ENCODE results near the gene CETN2. TPM values are rescaled to one million over a fixed set of nuclear protein-coding genes. Genes with fewer than 3 reads are reported as not detected.

CETN2 gene
- total RNA-seq, 1 experiment from 2014 or later: 24.6 TPM

DNA sequence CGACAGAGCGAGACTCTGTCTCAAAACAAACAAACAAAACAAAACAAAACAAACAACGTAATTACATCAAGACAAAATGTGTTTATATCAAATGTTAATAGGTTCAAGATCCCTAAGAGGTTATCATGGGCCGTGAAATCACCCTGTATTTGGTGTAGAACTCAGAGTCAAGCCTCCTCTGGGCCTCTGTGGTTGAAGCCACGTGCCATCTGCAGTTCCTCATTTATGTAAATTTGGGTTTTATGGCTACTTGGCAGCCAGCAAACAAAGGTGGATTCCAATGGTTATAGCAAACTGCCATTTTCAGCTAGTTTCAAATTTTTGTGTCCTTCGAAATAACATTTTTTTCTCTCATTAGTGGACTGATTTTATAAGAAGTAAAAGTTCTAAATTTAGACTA is 16.7 kb upstream of the CETN2 start:
- Histone ChIP-seq H3K14ac (ENCODE audit: insufficient read depth, low read length) (no peak overlapping the region), H3K4me2 (ENCODE audit: insufficient read depth, insufficient read length, low read length) (no peak overlapping the region), H3K79me2 (ENCODE audit: insufficient read depth, low read length) (peaks cover 6% of the 10 kb centered on the region; the same call in 1 of the 2 replicates), H2BK5ac (ENCODE audit: insufficient read length, low read length) (no peak overlapping the region), H3T11ph (ENCODE audit: low read length) (no peak overlapping the region), H2BK12ac (ENCODE audit: insufficient read length, low read depth, low read length) (no peak overlapping the region), H3K79me1 (ENCODE audit: insufficient read depth, low read depth, low read length, poor library complexity, severe bottlenecking) (no peaks in the 10 kb centered on the region), H4K5ac (ENCODE audit: insufficient read length, low read depth, low read length) (no peak overlapping the region), H3K9ac (ENCODE audit: extremely low read depth, insufficient read length, low read length) (no peak overlapping the region), H3K56ac (ENCODE audit: insufficient read length, low read depth, low read length) (no peak overlapping the region), H3K23me2 (ENCODE audit: insufficient read length, low read depth, low read length, poor library complexity, severe bottlenecking) (no peaks in the 10 kb centered on the region), H4K8ac (replicated peaks; ENCODE audit: insufficient read length, low read depth, low read length) (no peak overlapping the region), H3K27me3 (ENCODE audit: insufficient read depth, low read length) (no peaks in the 10 kb centered on the region), H3K18ac (ENCODE audit: insufficient read length, low read depth, low read length) (no peak overlapping the region), H3K4me1 (ENCODE audit: insufficient read depth, low read length) (no peaks in the 10 kb centered on the region), H4K20me1 (ENCODE audit: control insufficient read depth, insufficient read depth, insufficient read length) (no peaks in the 10 kb centered on the region), H2AK5ac (ENCODE audit: insufficient read length, low read length) (no peak overlapping the region), H2BK20ac (ENCODE audit: low read depth, low read length, poor library complexity, severe bottlenecking) (no peak overlapping the region), H3K9me3 (ENCODE audit: control insufficient read depth, low read depth, low read length) (peaks cover 63% of the 10 kb centered on the region), H3K27ac (ENCODE audit: insufficient read length, low read depth, low read length) (no peak overlapping the region), H3K4ac (ENCODE audit: low read depth, low read length) (no peak overlapping the region), H4K91ac (ENCODE audit: insufficient read length, low read depth, low read length) (no peak overlapping the region), H2AFZ (ENCODE audit: low read length) (no peak overlapping the region), H3K23ac (ENCODE audit: insufficient read length, low read depth, low read length) (no peak overlapping the region), H2BK15ac (ENCODE audit: low read depth, low read length) (no peak overlapping the region), H2BK120ac (ENCODE audit: low read depth, low read length, poor library complexity, severe bottlenecking) (no peak overlapping the region)
- Mint-ChIP-seq H3K4me3 (no peak overlapping the region), H3K27me3 (ENCODE audit: low read depth) (no peaks in the 10 kb centered on the region), H3K4me1 (no peaks in the 10 kb centered on the region), H3K9me3 (peaks cover 69% of the 10 kb centered on the region in 2 experiments), H3K36me3 (ENCODE audit: insufficient read depth in 1 of 3, low read depth in 3 of 3) (peaks cover 16 to 55% (median 35%) of the 10 kb centered on the region in 3 experiments), H3K27ac (no peak overlapping the region)
- no peak for DNase-seq
- TF ChIP-seq, protein P1, sequence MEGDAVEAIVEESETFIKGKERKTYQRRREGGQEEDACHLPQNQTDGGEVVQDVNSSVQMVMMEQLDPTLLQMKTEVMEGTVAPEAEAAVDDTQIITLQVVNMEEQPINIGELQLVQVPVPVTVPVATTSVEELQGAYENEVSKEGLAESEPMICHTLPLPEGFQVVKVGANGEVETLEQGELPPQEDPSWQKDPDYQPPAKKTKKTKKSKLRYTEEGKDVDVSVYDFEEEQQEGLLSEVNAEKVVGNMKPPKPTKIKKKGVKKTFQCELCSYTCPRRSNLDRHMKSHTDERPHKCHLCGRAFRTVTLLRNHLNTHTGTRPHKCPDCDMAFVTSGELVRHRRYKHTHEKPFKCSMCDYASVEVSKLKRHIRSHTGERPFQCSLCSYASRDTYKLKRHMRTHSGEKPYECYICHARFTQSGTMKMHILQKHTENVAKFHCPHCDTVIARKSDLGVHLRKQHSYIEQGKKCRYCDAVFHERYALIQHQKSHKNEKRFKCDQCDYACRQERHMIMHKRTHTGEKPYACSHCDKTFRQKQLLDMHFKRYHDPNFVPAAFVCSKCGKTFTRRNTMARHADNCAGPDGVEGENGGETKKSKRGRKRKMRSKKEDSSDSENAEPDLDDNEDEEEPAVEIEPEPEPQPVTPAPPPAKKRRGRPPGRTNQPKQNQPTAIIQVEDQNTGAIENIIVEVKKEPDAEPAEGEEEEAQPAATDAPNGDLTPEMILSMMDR (conservative IDR thresholded peaks at IDR 0.05): no peak
- no CpG with 5 or more reads among the region's 6 CpGs for WGBS (ENCODE audit: extremely low coverage, insufficient read length, low lambda C conversion rate)
